A673 (cell line): ENCODE measurements around the gene PLEKHH2. TPM values are rescaled to one million over a fixed set of nuclear protein-coding genes. Genes with fewer than 3 reads are reported as not detected.

Experiments
- BruUV-seq: library from RNA; stranded (reverse); fragments of 400-500 nt; replicated peaks from 2 replicates; lab custom pipeline; 2021; lab: Mats Ljungman, UMichigan
- CTCF ChIA-PET: fragments of 300-600 bp; sonication (Branson Sonifier 250); formaldehyde crosslinking; loops from one replicate; lab custom pipeline; 2022; ENCODE audit warnings: antibody characterized with exemption; lab: Charles Lee
- POLR2A ChIA-PET: fragments of 300-600 bp; sonication (Branson Sonifier 250); formaldehyde crosslinking; loops from one replicate; lab custom pipeline; 2022; ENCODE audit warnings: antibody characterized with exemption; ENCODE audit not compliant: low non-redundant PET; lab: Charles Lee
- DNase-seq: peaks from one replicate; pipeline ENCODE4 v3.0.0-alpha.2; 2015; ENCODE audit warnings: low spot score
- H3K27ac ChIP-seq: fragments of 200-600 bp; sonication (generic); 2 replicates; pipeline ENCODE4 v1.5.1; 2016; ENCODE audit warnings: mixed run types, low read depth, mild to moderate bottlenecking, mixed read lengths, antibody characterized with exemption, low read length; ENCODE audit not compliant: poor library complexity, severe bottlenecking
- H3K27me3 ChIP-seq: fragments of 200-600 bp; sonication (generic); replicated peaks from 2 replicates; pipeline ENCODE4 v1.6.1; 2017; ENCODE audit warnings: mixed run types, low read depth, mild to moderate bottlenecking, mixed read lengths, antibody characterized with exemption, low read length; ENCODE audit not compliant: insufficient read depth, poor library complexity
- H3K36me3 ChIP-seq: fragments of 200-600 bp; sonication (generic); 2 replicates; pipeline ENCODE4 v1.6.1; 2016; ENCODE audit warnings: mixed run types, mild to moderate bottlenecking, mixed read lengths, antibody characterized with exemption, low read length; ENCODE audit not compliant: insufficient read depth, poor library complexity, severe bottlenecking
- H3K4me1 ChIP-seq: fragments of 200-600 bp; sonication (generic); 2 replicates; pipeline ENCODE4 v1.6.1; 2017; ENCODE audit warnings: mixed run types, mild to moderate bottlenecking, mixed read lengths, antibody characterized with exemption, low read length; ENCODE audit not compliant: insufficient read depth, poor library complexity, severe bottlenecking
- H3K4me3 ChIP-seq: fragments of 200-600 bp; sonication (generic); 2 replicates; pipeline ENCODE4 v1.5.1; 2016; ENCODE audit warnings: low read depth, mixed run types, mild to moderate bottlenecking, mixed read lengths, low read length; ENCODE audit not compliant: poor library complexity, severe bottlenecking
- H3K9me3 ChIP-seq: fragments of 200-600 bp; sonication (generic); 2 replicates; pipeline ENCODE4 v1.6.1; 2016; ENCODE audit warnings: mixed run types, low read depth, mild to moderate bottlenecking, mixed read lengths, antibody characterized with exemption, low read length; ENCODE audit not compliant: poor library complexity, severe bottlenecking
- EZH2 ChIP-seq: fragments of 200-600 bp; sonication (generic); IDR thresholded peaks from 2 replicates; pipeline ENCODE4 v1.6.1; 2017; ENCODE audit warnings: borderline replicate concordance, low read depth, mild to moderate bottlenecking, mixed read lengths, antibody characterized with exemption, low read length; ENCODE audit not compliant: poor library complexity, severe bottlenecking
- intact Hi-C: fragments of 100-400 bp; cut with micrococcal nuclease; formaldehyde crosslinking; loops from one replicate; pipeline ENCODE4 v1.10.0; 2022; ENCODE audit not compliant: unreplicated experiment
- total RNA-seq: library from RNA; stranded (reverse); gene quantifications from 2 replicates; pipeline ENCODE4 v1.2.3, GENCODE V29; 2021
- TF ChIP-seq, protein P1 (sequence below): fragments of 300-800, 200-600 bp; sonication (generic); conservative IDR thresholded peaks from 2 replicates; pipeline ENCODE4 v1.5.1; 2017; ENCODE audit warnings: low read depth, mild to moderate bottlenecking, antibody characterized with exemption, low read length, moderate library complexity, mixed read lengths

PLEKHH2 gene
- total RNA-seq, 1 experiment from 2014 or later: 2.2 TPM

DNA sequence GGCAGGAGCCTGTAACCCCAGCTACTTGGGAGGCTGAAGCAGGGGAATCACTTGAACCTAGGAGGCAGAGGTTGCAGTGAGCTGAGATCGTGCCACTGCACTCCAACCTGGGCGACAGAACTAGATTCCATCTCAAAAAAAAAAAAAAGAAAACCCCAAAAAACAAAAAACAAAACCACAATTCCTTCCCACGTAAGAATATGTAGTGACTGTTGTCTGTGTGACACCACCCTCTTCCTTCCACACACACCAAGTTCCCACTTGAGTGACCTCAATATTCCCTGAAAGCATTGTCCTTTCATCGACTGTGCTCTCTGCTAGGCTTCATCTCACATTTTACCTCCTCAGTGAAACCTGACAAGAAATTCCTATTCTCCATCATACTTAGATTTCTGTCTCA lies 32.4 kb upstream of the PLEKHH2 start:
- POLR2A ChIA-PET: no interaction called here
- no peak overlapping the region for H3K27ac ChIP-seq
- CTCF ChIA-PET: interaction anchor here (1.1 kb wide), 1 partner anchor 9 kb away, joined by 5 read pairs; the partner anchor contains the start of gene THADA
- BruUV-seq: no TSS peak
- no peak overlapping the region for H3K4me3 ChIP-seq
- H3K4me1 ChIP-seq: no peaks in the 10 kb centered on the region
- H3K36me3 ChIP-seq: no peaks in the 10 kb centered on the region
- H3K9me3 ChIP-seq: no peaks in the 10 kb centered on the region
- no peak for DNase-seq
- TF ChIP-seq EZH2: no peak
- TF ChIP-seq, protein P1, sequence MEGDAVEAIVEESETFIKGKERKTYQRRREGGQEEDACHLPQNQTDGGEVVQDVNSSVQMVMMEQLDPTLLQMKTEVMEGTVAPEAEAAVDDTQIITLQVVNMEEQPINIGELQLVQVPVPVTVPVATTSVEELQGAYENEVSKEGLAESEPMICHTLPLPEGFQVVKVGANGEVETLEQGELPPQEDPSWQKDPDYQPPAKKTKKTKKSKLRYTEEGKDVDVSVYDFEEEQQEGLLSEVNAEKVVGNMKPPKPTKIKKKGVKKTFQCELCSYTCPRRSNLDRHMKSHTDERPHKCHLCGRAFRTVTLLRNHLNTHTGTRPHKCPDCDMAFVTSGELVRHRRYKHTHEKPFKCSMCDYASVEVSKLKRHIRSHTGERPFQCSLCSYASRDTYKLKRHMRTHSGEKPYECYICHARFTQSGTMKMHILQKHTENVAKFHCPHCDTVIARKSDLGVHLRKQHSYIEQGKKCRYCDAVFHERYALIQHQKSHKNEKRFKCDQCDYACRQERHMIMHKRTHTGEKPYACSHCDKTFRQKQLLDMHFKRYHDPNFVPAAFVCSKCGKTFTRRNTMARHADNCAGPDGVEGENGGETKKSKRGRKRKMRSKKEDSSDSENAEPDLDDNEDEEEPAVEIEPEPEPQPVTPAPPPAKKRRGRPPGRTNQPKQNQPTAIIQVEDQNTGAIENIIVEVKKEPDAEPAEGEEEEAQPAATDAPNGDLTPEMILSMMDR: no peak
- intact Hi-C loops: no loop called here
- H3K27me3 ChIP-seq: no peaks in the 10 kb centered on the region

DNA sequence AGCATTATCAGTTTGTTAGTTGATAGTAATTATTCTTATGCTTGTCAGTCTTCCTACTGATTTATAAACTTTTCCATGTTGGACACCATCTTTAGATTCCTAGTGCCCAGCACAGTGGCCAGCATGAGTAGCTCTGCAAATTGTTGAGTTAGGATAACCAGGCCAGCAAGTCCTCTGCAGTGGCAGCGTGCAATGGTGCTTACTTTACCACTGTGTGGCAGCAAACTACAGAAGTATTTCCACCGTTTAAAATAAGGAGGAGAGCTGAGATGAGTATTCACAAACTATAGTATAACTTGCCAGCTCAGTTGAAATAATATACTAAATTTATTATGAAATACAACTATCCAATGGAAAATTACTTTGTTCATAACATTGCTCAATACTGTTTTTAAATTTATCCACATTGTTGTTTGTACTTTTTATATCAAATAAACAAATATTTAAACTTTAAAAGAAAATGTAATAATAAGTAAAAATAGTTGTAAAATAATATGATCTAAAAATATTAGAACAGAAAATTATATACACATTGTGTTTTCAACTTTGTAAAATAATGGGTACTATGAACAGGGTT lies 31.9 kb upstream of the PLEKHH2 start:
- CTCF ChIA-PET: interaction anchor here (0.5 to 1.1 kb wide), 4 partner anchors 9 to 273 kb away, joined by 3 to 6 read pairs (median 4); partner anchors contain the start of gene THADA
- Histone ChIP-seq H3K27ac (no peak overlapping the region), H3K4me3 (no peak overlapping the region), H3K4me1 (no peaks in the 10 kb centered on the region), H3K27me3 (no peaks in the 10 kb centered on the region), H3K36me3 (no peaks in the 10 kb centered on the region), H3K9me3 (no peaks in the 10 kb centered on the region)
- intact Hi-C loops: no loop called here
- POLR2A ChIA-PET: no interaction called here
- no TSS peak for BruUV-seq
- peak; percentile 61 for DNase-seq
- TF ChIP-seq EZH2: no peak
- TF ChIP-seq, protein P1: peak; percentile 68

DNA sequence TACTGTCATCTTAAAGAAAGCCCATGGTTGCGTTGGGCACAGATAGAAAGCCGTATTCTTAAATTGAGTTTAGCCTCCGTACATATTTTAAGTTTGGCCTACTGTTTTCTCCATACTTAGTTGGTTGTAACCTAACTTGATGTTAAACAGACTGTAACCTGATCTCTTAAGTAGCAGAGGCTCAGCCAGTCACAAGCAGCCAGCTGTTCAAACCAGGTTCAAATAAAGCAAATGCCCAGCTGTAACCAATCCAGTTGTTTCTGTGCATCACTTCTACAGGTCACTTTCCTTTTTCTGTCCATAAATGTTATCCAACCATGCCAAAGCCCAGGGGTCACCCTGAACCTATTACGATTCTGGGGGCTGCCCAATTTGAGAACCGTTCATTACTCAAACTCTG lies 31.2 kb upstream of the PLEKHH2 start:
- H3K27me3 ChIP-seq: no peaks in the 10 kb centered on the region
- H3K27ac ChIP-seq: no peak overlapping the region
- CTCF ChIA-PET: no interaction called here
- no peak for DNase-seq
- intact Hi-C loops: no loop called here
- BruUV-seq: no TSS peak
- H3K4me3 ChIP-seq: no peak overlapping the region
- H3K9me3 ChIP-seq: no peaks in the 10 kb centered on the region
- POLR2A ChIA-PET: no interaction called here
- no peaks in the 10 kb centered on the region for H3K36me3 ChIP-seq
- TF ChIP-seq, protein P1: no peak
- no peak for TF ChIP-seq EZH2
- no peaks in the 10 kb centered on the region for H3K4me1 ChIP-seq
